GM19023 (cell line): ENCODE results near the gene ARID1B.
"Not testable (repeated sequence)": the region's sequence is repeated elsewhere in the genome, so short reads cannot be mapped to it uniquely, and the experiment has no call there.

Source experiments
- ATAC-seq: cut with Tn5 transposase; IDR thresholded peaks from one replicate; pipeline ENCODE4 v1.9.1; 2021; ENCODE audit warnings: mild to moderate bottlenecking, moderate library complexity; ENCODE audit not compliant: unreplicated experiment

ARID1B gene

DNA sequence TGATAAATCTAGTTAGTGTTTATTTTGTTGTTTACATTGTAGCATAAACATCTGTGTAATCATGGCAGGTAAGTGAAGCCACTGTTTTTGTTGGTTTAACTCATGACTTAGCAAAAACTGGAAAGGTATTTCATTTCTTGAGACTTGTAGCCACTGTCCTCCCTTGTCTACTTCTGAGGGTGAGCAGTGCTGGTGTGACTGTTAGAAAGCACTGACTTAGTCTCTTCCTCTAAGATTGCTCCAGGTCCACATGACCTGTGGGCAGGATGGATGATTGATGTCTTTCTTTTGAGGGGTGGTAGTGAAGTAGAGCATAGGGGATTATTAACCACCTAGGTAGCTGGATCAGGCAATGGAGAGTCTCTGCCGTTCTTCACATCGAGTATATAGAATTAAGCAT is 203.8 kb downstream of the ARID1B start:
- no peak for ATAC-seq

DNA sequence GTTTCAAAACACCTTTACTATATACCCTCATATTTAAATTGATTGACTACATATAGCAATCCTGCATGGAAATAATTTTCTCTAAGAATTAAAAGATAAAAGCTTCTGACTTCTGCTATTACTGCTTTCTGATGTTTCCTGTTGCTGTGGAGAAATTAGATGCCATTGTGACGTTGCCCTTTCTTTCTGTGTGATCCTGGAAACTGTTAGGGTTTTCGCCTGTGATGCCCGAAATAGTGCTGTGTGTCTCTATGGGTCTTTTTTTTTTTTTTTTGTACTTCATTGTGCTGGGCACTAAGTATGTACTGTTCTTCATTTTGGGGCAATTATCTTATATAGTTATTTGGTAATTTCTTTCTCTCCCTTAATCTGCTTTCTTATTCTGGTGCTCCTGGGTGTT is 205.0 kb downstream of the ARID1B start:
- no peak for ATAC-seq

DNA sequence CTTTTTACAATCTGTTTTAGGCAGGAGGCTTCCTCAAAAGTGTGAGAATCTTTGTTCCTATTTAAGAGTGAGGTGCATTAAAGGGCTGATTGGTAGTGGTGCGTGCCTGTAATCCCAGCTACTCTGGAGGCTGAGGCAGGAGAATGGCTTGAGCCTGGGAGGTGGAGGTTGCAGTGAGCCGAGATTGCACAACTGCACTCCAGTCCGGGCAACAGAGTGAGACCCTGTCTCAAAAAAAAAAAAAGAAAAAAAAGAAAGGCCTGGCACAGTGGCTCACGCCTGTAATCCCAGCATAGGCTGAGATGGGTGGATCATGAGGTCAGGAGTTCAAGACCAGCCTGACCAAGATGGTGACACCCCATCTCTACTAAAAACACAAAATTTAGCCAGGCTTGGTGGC is 205.7 kb downstream of the ARID1B start:
- not testable (repeated sequence) for ATAC-seq

DNA sequence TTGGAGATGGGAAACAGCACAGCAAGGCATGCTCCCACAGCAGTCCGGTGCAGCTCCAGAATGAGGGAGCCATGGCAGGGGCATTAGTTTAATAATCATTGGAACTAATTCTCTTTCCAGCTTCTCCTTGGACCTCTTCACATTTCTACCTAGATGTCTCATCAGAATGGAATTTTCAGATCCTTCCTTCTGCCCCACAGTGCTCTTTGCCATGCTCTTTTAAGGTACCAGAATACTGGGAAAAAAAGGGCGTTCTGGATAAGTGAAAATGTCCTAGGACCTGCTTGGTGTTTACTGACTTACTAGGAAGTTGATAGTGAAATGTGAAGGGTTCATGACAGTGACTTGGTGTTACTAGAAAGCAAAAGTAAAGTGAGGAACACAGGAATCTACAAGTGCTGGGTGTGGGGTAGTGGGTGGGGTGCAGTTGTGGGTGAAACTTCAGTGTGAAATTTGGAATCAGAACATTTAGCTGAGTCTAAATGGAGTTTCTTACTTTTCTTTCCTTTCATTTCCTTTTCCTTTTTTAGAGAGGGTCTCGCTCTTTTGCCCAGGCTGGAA is 207.1 kb downstream of the ARID1B start:
- no peak for ATAC-seq

DNA sequence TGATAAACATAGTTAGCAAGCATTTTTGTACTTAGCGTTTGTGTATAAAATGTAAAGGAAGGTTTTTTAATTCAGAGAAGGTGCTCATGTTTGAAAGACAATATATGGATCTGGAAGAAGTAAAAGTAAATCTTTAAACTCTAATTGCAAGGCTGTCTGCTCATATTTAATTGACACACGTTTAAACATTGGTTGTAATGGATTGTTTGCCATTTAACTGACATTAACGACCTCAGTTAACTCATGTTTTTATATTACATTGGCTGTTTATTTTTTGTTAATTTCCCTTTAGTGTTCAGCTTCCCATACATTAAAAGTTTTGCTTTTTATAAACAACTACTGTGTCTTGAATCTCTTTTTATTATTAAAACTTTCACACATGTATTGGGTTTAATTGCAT is 208.1 kb downstream of the ARID1B start:
- no peak for ATAC-seq

DNA sequence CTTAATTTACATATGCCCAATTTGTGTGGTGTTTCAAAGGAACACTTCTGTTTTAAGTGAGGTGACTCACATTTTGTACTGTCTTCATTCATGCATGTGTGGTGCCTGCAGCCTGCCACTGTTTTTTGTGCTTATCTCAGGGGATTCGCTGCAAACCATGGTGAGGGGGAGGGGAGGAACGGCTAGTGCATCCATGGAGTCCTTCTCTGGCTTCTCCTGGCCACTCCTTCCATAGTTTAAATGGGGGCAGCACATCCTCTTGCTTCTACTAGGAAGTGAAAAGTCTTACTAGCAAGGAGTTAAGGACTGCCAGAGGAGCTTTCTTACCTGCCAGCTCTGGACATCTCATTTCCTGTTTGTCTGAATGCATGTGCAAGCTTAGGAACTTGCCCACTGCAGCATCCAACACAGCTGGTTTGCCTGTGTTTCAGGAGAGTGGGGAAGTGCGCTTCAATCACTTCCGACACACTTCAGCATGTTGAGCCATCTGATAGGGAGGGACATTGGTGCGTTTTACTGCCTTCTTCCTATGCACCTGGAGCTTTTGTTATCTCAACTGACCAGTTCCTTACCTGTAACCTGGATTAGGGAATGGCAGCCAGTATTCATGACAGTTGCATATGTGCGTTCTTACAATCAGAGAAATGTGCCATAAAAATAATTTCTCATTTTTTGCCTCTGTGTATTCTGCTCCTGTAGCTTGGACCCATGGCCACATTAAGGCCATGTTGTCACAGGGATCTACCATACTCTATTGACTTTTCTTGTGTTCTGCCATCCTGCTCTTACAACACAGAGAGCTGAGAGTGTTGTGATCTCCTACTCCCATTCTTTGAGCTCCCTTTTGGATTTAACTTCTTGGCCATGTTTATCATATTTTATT is 211.3 kb downstream of the ARID1B start:
- peak; percentile 67 for ATAC-seq

DNA sequence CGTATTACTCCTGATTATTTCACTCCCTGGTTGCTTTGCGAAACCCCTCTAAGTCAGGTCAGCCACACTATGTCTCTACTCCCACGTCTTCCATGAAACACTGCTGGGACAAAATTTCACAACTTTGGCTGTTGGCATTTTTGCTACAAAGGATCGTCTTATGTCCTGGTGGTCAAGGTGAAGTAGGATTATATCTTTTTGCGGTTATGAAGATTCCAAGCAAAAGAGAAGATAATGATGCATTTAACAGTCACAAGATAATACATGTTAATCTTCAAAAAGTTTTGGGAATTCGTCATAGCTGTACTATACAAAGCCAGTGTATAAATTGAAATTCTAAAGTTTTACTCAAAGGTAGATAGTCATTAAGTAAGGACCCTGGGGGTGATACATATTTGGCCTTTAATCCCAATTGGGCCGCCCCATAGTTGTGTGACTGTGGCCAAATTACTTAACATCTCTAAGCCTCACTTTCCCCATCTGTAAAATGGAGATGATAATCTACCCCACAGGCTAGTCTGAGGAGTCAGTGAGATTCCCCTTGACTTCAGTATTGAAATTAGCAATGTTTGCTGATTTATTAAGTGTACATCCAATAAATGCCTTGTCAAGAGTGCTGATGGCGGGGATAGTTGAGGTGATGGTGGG is 212.1 kb downstream of the ARID1B start:
- no peak for ATAC-seq

DNA sequence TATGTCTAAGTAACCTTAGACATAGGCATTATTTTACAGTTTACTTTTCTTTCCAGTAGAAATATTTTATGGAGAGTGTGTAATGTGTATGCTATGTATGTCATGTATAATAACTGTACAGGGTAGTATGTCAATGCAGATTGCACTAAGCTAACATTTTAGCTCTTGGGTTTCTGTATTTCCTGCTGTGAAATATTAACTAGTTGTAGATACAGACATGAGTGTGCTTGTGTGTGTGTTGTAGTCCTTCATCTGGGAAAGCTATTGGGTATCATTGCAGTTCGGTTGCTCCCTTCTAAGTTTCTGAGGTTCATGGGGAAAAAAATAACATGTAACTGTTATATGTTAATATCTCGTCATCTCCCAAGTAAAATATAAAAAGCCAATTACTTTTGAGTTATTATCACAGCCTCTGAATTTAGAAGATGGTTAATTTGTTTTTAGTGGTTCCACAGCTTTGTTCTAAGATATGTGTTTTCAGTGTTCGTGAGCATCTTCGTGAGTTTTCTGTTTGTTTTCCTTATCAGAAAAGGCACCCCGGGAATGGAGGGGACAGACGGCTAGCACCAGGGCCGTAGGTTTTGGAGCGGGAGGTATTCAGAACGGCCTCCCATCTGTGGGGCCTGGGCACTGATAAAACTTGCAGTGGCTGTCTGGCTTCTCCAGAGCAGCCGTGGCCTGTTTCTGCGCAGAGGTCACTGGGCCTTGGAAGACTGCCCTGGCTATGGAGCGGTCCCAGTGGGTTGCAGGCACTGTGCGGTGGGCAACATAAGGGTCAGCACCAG is 215.0 kb downstream of the ARID1B start:
- no peak for ATAC-seq

DNA sequence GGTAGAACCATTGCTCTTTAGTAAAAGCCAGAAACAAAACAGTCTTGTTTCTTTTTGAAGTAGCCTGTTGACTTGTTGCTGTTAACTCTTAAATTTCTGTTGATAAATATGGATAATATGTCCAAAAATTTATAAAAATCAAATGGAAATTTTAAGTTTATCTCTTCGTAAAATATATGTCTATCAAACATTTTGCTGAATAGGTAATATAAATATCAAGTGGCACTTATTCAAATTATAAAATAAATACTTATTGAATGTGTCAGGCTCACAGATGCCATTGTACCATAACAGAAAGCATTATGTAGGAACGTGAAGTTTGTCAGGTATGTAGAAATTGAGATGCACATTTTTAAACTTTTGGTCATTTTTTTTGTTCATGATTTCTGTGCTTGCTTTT is 216.5 kb downstream of the ARID1B start:
- no peak for ATAC-seq

DNA sequence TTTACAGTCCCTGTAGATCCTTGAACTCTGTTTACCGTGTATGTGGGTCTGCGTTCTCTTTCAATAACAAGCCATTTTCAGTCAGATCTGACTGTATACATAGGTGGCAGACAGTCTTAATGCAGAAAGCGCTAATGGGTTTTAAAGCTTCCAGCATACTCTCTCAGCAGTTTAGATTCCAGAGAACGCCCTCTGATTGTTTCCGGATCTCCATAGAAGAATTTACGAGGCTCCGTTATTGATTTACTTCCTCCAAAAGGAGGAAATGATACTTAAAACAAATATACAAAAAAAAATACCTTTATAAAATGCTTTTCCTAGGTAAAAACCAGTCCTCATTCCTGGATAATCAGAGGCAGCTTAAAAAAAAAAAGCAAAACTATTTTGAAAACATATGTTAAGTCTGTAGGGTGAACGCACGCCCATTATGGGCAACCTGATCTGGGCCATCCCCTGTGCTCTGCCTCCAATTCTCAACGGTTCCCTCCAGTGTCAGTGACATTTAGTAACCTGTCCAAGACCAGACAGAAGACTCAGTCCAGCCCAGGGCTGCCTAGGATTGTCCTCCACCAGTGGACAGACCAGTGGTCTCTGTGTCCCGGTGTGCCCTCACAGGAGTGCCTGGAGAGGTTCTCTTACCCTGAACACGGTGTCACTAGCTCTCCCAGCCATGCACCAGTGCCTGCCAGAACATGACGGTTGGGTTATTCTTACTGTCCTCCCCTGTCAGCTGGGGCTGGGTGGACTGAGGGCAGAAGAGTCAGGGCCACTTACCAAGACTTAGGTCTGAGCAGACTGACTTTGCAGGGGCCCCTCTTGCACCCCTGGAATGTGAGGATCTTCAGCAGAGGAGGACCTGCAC is 217.3 kb downstream of the ARID1B start:
- no peak for ATAC-seq

DNA sequence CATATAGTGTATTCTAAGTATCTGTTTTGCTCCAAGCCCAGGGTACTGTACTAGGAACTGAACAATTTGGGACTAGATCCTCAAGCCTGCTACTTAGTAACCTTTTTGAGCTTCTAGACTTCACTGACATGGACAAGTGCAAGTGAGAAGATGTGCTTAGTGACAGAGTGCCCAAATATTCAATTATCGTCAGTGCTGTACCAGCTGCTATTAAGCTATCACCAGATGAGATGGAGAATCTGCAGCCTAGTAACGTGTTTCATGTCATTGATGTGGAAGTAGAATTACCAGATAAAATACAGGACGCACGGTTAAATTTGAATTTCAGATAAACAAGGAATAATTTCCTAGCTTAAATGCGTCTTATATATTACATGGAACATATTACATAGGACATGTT is 218.3 kb downstream of the ARID1B start:
- no peak for ATAC-seq

DNA sequence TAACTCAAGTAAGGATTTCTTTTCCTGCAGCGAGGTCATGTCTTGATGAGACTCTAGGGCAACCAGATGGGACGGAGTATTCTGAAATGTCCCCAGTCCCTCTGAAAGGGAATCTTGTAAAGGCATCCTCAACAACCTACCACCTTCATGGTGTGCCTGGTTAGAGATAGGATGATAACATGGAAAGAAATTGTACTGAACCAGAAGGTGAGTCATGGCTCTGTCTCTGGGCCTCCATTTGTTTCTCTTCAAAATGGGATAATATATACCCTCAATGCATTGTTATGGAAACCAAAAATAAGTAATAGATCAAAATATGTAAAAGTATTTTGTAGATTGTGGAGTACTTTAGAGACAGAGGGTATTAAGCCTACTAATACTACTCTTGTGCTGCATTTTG is 219.1 kb downstream of the ARID1B start:
- ATAC-seq: no peak

DNA sequence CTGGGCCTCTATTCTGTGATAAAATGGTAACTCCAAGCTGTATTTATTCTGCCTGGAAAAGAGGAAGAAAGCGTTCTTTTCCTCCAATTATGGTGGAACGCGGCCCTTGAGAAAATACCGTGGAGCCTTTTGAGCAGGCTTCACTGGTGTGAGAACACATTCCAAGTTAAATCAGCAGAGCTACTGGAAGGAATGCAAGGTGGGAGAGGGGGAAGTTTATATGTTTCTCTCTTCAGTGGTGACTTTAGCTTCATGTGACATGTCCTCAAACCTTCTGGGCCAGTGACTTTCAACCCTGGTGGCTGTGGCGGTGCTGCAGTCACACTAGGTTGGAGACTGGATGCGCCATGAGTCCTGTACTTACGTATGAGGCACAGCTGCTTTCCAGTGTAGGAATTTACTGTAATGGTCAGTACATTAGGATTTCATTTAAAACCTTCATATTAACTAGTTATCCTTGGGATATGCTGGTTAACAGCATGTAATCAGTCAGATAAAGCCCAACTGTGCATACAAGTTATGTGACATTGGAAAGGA is 221.7 kb downstream of the ARID1B start:
- no peak for ATAC-seq

DNA sequence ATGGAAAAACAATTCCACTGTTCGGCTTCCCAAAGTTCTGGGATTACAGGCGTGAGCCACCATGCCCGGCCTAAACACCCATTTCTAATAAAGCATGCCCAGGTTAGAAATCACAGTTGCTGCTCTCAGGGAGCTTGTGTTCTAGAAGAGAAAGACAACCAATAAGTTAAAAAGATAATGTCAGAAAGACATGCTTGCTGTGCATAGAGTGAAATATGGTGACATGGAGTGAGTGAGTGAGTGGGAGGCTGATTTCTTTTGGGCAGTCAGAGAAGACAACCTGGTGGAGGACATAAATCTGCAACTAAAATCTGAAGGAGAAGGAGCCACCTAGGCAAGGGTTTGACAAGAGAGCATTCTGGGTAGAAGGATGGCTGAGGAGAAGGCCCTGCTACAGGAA is 222.6 kb downstream of the ARID1B start:
- no peak for ATAC-seq

DNA sequence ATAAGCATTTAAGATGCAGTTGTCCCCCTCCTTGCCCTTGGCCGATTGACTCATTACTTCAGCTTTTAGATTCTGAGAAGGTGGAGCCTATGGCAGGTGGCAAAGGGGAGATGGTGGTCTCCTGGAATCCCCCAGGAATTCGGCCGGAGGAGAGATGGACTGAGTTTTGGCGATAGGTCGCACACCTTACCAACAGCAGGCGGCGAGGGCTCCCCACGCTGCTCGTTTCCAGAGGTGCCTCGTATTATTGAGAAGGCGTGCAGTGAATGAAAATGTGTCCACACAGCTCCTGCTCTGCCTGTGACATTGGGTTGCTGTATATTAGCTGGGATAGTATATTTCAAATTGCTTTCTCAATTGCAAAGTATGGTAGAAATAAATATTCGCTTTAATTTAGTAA is 224.5 kb downstream of the ARID1B start:
- ATAC-seq: no peak

DNA sequence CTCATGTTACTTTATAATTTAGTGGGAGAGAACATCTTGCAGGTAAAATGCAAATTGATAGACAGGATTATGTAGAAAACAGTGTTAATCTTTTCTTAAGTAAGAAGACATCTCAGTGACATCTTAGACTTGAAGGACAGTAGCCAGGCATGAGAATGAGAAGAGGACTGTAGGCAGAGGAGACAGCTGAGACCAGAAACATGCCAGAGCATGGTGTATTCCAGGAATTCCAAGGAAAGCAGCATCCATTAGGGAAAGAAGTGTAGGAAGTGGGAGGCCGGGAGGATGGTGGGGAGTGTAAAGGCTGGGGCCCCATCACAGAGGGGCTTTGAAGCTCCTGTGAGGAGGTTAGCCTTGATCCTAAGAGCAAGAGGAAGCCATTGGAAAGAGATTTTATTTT is 225.6 kb downstream of the ARID1B start:
- ATAC-seq: no peak

DNA sequence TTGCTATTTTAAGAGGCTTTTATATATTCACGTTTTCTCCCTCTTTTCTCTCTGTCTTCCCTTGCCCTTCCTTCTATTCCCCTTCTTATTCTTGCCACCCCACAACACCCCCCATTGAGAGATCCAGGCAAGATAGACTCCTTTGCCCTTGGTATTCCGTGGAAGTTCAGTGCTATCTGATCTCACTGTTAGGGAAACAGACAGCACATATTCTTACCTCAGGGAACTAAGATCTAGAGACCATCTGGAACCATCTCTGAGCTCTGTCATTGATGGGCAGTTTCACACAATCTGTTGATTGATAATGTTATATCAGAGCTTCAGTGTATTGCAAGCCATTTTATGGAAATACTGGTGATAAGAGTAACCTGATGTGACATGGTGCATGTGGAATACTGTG is 228.8 kb downstream of the ARID1B start:
- no peak for ATAC-seq

DNA sequence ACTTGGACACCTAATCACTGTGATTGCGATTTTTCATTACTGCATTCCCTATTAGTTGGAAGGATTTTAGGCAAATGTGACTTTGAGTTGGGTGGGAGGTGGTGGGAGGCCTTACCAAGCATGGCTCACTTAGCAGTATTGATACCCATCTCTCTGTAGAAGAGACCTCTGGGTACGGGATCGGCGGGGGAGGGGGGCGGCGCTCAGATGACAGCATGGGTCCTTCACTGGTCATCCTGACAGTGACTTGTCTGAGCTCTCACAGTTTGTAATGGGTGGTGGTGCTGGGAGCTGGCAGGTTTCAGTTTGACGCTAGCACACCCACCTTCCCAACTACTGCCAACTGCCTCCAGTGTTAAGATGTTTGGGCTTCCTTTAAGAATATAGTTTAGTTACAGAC is 231.4 kb downstream of the ARID1B start:
- no peak for ATAC-seq

DNA sequence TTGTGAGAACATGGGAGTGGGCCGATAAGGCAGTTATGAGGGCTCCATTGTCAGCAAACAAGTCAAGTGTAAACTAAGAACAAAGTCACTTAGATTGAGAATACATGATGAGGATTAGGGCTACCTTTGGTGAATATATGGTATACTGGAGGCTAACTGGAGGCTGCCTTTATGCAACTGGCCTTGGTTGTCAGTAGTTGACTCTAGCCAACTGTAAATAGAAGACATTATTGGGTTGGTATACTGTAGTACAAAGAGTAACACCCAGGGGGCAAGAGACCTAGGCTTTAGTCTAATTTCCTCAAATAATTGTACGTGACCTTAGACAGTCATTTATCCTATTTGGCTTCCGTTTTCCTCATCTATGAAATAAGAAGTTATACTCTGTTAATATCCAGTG is 235.2 kb downstream of the ARID1B start:
- ATAC-seq: no peak

DNA sequence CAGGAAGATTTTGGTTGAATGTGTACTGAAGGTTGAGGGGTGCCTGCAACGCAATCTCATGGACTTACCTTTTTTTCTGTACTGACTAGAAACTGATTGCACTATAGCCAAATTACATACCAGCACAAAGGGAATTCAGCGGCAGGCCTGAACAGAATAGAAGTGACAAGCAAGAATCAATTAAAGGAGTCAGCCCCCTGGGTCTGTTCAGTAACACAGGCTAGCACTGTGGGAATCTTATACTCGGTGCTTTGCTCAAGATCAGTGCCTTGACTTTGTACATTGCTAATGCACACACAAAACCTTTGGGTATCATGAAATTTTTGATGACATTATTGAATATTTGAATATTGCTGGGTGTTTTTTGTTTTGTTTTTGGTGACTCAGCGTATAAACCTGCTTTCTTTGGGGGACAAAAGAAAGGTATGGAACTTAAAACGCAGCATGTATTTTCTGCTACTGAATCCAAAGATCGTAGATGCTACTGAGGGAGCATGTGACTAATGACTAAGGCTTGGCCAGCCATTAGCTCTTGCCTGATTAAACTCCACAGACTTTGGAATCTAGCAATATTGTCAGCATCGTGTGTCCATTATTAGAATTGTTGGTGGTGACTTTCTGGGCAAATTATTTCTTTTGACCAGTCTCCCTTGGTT is 236.6 kb downstream of the ARID1B start:
- ATAC-seq: no peak
